Measurements from ENCODE around the gene ERP27.

- TF ChIP-seq POLR2A (IDR thresholded peaks at IDR 0.05): no peak
- no peak for TF ChIP-seq CTCF (IDR thresholded peaks at IDR 0.05)
These were observed 33.5 kb downstream of the ERP27 start for GRCh38 chr12:14904854-14905253.
